SW480 (cell line): Measurements from ENCODE around the gene FAM171A2.
"Not testable (repeated sequence)": the region's sequence is repeated elsewhere in the genome, so short reads cannot be mapped to it uniquely, and the experiment has no call there.

Experiments
- DNase-seq: peaks from one replicate; pipeline ENCODE4 v3.0.0-alpha.2; 2016; ENCODE audit warnings: low spot score

FAM171A2 gene

GRCh38 chr17:44360826-44361225, 2.8 kb downstream of the FAM171A2 start:
- no peak for DNase-seq

- DNase-seq: no peak
Observed at GRCh38 chr17:44360144-44360533, 3.5 kb downstream of the FAM171A2 start.

- no peak for DNase-seq
Observed at GRCh38 chr17:44359458-44360143, 4.1 kb downstream of the FAM171A2 start.

- no peak for DNase-seq
Observed at GRCh38 chr17:44359006-44359405, 4.6 kb downstream of the FAM171A2 start.

- DNase-seq: no peak
Observed at GRCh38 chr17:44358066-44358465, 5.6 kb downstream of the FAM171A2 start.

- DNase-seq: no peak
Observed at GRCh38 chr17:44356241-44356640, 7.4 kb downstream of the FAM171A2 start.

GRCh38 chr17:44355642-44356099, 8.0 kb downstream of the FAM171A2 start:
- no peak for DNase-seq

GRCh38 chr17:44354582-44355561, 8.8 kb downstream of the FAM171A2 start:
- no peak for DNase-seq

GRCh38 chr17:44353672-44354331, 9.9 kb downstream of the FAM171A2 start:
- DNase-seq: no peak

GRCh38 chr17:44352828-44353671, 10.6 kb downstream of the FAM171A2 start:
- no peak for DNase-seq

GRCh38 chr17:44351961-44352827, 11.5 kb downstream of the FAM171A2 start:
- DNase-seq: no peak

- no peak for DNase-seq
Observed at GRCh38 chr17:44351464-44351863, 12.2 kb downstream of the FAM171A2 start.

GRCh38 chr17:44350733-44351226, 12.9 kb downstream of the FAM171A2 start:
- no peak for DNase-seq

GRCh38 chr17:44349553-44350070, 14.0 kb downstream of the FAM171A2 start:
- DNase-seq: no peak

- no peak for DNase-seq
Observed at GRCh38 chr17:44348988-44349364, 14.7 kb downstream of the FAM171A2 start.

GRCh38 chr17:44348234-44348987, 15.2 kb downstream of the FAM171A2 start:
- no peak for DNase-seq

GRCh38 chr17:44347206-44348055, 16.2 kb downstream of the FAM171A2 start:
- not testable (repeated sequence) for DNase-seq

- no peak for DNase-seq
Observed at GRCh38 chr17:44346064-44346844, 17.4 kb downstream of the FAM171A2 start.
